Activated CD4-positive, alpha-beta T cell treated with anti-CD3 and anti-CD28 coated beads, Interleukin-2, amount 50 U/mL, for 16 hours (primary cell): Measurements from ENCODE around the gene WNT10A.

Experiments used
- DNase-seq: peaks from one replicate; pipeline ENCODE4 v3.0.0-alpha.2; 2020

WNT10A gene

GRCh38 chr2:218878926-218879761 lies 1.5 kb upstream of the WNT10A start:
- no peak for DNase-seq

- no peak for DNase-seq
These were observed 913 bp upstream of the WNT10A start for GRCh38 chr2:218879776-218880101.

GRCh38 chr2:218880859-218881594 lies 375 bp downstream of the WNT10A start:
- no peak for DNase-seq

- DNase-seq, result no peak
These were observed 1.2 kb downstream of the WNT10A start for GRCh38 chr2:218881744-218882460.

- DNase-seq, result no peak
These were observed 1.8 kb downstream of the WNT10A start for GRCh38 chr2:218882461-218882816.

- no peak for DNase-seq
These were observed 2.3 kb downstream of the WNT10A start for GRCh38 chr2:218882866-218883366.

GRCh38 chr2:218883491-218884490 lies 3.1 kb downstream of the WNT10A start:
- no peak for DNase-seq

- no peak for DNase-seq
These were observed 3.9 kb downstream of the WNT10A start for GRCh38 chr2:218884519-218884918.

- DNase-seq, result no peak
These were observed 5.6 kb downstream of the WNT10A start for GRCh38 chr2:218885981-218886947.

- DNase-seq, result no peak
These were observed 6.4 kb downstream of the WNT10A start for GRCh38 chr2:218887079-218887478.

GRCh38 chr2:218888341-218888740 lies 7.7 kb downstream of the WNT10A start:
- DNase-seq, result no peak

GRCh38 chr2:218889937-218890336 lies 9.3 kb downstream of the WNT10A start:
- DNase-seq, result no peak

GRCh38 chr2:218890369-218890768 lies 9.7 kb downstream of the WNT10A start:
- DNase-seq, result no peak

- no peak for DNase-seq
These were observed 10.9 kb downstream of the WNT10A start for GRCh38 chr2:218891275-218892135.

GRCh38 chr2:218892693-218893348 lies 12.2 kb downstream of the WNT10A start:
- DNase-seq, result peak; percentile 90

GRCh38 chr2:218893349-218894150 lies 12.9 kb downstream of the WNT10A start:
- DNase-seq, result no peak

- no peak for DNase-seq
These were observed 13.7 kb downstream of the WNT10A start for GRCh38 chr2:218894151-218894879.

GRCh38 chr2:218894880-218895157 lies 14.2 kb downstream of the WNT10A start:
- DNase-seq, result no peak
